HepG2 (cell line): ENCODE results near the gene OGFOD3. TPM values are rescaled to one million over a fixed set of nuclear protein-coding genes. Genes with fewer than 3 reads are reported as not detected.

ENCODE experiments used
- ATRX ChIP-seq: sonication (generic); formaldehyde crosslinking; IDR thresholded peaks from 2 replicates; pipeline ENCODE4 v1.4.0; 2020; ENCODE audit warnings: missing genetic modification reagents, borderline replicate concordance
- FOSL1 ChIP-seq: sonication (generic); formaldehyde crosslinking; IDR thresholded peaks from 2 replicates; pipeline ENCODE4 v1.9.0; 2021; ENCODE audit warnings: missing genetic modification reagents, borderline replicate concordance
- HES4 ChIP-seq: sonication (generic); formaldehyde crosslinking; IDR thresholded peaks from 2 replicates; pipeline ENCODE4 v1.9.0; 2021; ENCODE audit warnings: mild to moderate bottlenecking, missing genetic modification reagents, borderline replicate concordance
- HMGA1 ChIP-seq: sonication (generic); formaldehyde crosslinking; conservative IDR thresholded peaks from 2 replicates; pipeline ENCODE4 v1.4.0; 2020; ENCODE audit warnings: missing genetic modification reagents
- NR2C2 ChIP-seq: sonication (generic); formaldehyde crosslinking; IDR thresholded peaks from 2 replicates; pipeline ENCODE4 v1.4.0; 2020; ENCODE audit warnings: missing genetic modification reagents, mild to moderate bottlenecking, moderate library complexity, borderline replicate concordance
- SALL1 ChIP-seq: sonication (generic); formaldehyde crosslinking; IDR thresholded peaks from 2 replicates; pipeline ENCODE4 v1.8.0; 2022; ENCODE audit warnings: mild to moderate bottlenecking, missing genetic modification reagents
- SMARCC2 ChIP-seq: fragments of 450-650 bp; IDR thresholded peaks from 2 replicates; pipeline ENCODE4 v1.6.1; 2017; ENCODE audit warnings: antibody characterized with exemption, mild to moderate bottlenecking
- SRSF1 ChIP-seq: fragments of 200-400 bp; formaldehyde crosslinking; optimal IDR thresholded peaks from 2 replicates; pipeline ENCODE3; 2017; ENCODE audit warnings: mild to moderate bottlenecking, low read depth, low read length, moderate library complexity
- ZHX1 ChIP-seq: sonication (generic); formaldehyde crosslinking; IDR thresholded peaks from 2 replicates; pipeline ENCODE4 v1.8.1; 2022; ENCODE audit warnings: low read depth, mild to moderate bottlenecking, missing genetic modification reagents
- ZNF407 ChIP-seq: sonication (generic); formaldehyde crosslinking; IDR thresholded peaks from one replicate; pipeline ENCODE4 v1.5.1; 2020; ENCODE audit warnings: mild to moderate bottlenecking, missing genetic modification reagents; ENCODE audit errors: not compliant biosample characterization
- ZNF646 ChIP-seq: sonication (generic); formaldehyde crosslinking; IDR thresholded peaks from 2 replicates; pipeline ENCODE4 v1.9.0; 2021; ENCODE audit warnings: mild to moderate bottlenecking, missing genetic modification reagents
- polyA plus RNA-seq, 8 experiments: library from polyadenylated mRNA; depleted of rRNA in 3 of 8; stranded (reverse) in 7 of 8; unstranded in 1 of 8; fragments of >200 nt; fragmentation: Illumina TruSeq in 4 of 8; extraction: Trizol in 4 of 8; gene quantifications; 2 replicates each; pipeline versions ENCODE4 v1.2.1 to v1.2.3, GENCODE V29; 2011 to 2016; ENCODE audit warnings: low read depth in 4 of 8, missing spikeins in 1 of 8, mixed read lengths in 1 of 8; ENCODE audit not compliant: insufficient read depth in 1 of 8
- total RNA-seq, 5 experiments: library from RNA; depleted of rRNA; stranded (reverse); fragments of >200 nt; fragmentation: Illumina TruSeq; extraction: Trizol; gene quantifications; 2 replicates each; pipeline ENCODE4 v1.2.3, GENCODE V29; 2016; ENCODE audit warnings: low read depth in 1 of 5

The OGFOD3 gene
- total and polyA plus RNA-seq, 2 of the 13 experiments (the other 11 are each of a cell fraction or from before 2014, with no cell fraction given): 40.0 to 42.1 TPM

GRCh38 chr17:82414548-82415281 lies 3.7 kb downstream of the OGFOD3 start (continued):
- TF ChIP-seq HES4 (CRISPR knock-in tag) (peak; percentile 99), ZNF407 (peak; percentile 91), SRSF1 (no peak), SMARCC2 (no peak), SALL1 (CRISPR knock-in tag) (peak; percentile 98), ATRX (CRISPR knock-in tag) (no peak), ZNF646 (CRISPR knock-in tag) (no peak), HMGA1 (no peak), FOSL1 (CRISPR knock-in tag) (no peak), NR2C2 (CRISPR knock-in tag) (no peak), ZHX1 (peak; percentile 72; the same call in 1 of the 2 replicates)
